Esophagus muscularis mucosa (tissue), 4 donors: ENCODE data around the gene TELO2.

Source experiments
- EP300 ChIP-seq: sonication (generic); formaldehyde crosslinking; IDR thresholded peaks from one replicate; pipeline ENCODE4 v1.6.1; 2017; ENCODE audit warnings: antibody characterized with exemption
- POLR2A ChIP-seq: fragments of 450-650 bp; IDR thresholded peaks from one replicate; pipeline ENCODE4 v1.6.1; 2017; ENCODE audit warnings: antibody characterized with exemption, moderate library complexity, mild to moderate bottlenecking, low read depth
- POLR2AphosphoS5 ChIP-seq, 2 donors: sonication (generic); formaldehyde crosslinking; IDR thresholded peaks; one replicate each; pipeline ENCODE4 v1.6.1; 2017; ENCODE audit warnings: antibody characterized with exemption in 2 of 2
- TF ChIP-seq, protein P1 (sequence below), 3 experiments: fragments of 200-600 bp in 2 of 3; fragments of 450-650 bp in 1 of 3; sonication (generic) in 2 of 3; IDR thresholded peaks; one replicate each; pipeline ENCODE4 v1.5.1; 2017 to 2019; ENCODE audit warnings: antibody characterized with exemption in 3 of 3, mild to moderate bottlenecking in 2 of 3, moderate library complexity in 1 of 3

DNA sequence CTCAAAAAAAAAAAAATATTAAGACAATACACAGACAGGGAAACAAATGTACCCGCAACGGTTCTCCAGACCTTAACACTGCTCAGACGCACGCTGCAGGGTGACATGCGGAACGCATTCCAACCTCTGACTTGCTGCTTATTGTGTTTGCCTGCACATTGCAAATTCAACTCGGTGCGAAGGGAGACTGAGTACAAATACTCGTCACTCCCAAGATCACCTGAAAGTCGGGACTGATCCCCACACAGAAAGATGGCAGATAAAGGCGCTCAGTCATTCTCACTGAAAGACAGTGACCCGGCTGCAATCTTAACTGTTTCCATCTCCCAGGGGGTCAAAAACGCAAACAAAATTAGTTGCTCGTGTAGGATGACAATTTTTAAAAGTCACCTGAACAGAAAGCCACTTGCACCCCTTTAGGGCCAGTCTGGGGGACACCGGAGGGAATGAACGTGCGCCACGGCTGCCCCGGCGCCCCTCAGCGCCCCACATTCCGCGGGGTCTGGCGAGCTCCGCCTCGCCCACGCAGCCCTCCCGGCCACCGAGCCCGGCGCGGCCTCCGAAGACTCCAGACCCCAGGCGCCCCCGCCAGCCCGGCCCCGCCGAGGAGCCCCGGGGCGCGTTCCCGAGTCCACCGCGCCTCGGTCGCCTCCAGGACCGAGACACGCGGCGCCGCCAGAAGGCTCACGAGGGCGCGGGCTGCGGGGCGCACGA is 18.9 kb upstream of the TELO2 start:
- TF ChIP-seq, protein P1, sequence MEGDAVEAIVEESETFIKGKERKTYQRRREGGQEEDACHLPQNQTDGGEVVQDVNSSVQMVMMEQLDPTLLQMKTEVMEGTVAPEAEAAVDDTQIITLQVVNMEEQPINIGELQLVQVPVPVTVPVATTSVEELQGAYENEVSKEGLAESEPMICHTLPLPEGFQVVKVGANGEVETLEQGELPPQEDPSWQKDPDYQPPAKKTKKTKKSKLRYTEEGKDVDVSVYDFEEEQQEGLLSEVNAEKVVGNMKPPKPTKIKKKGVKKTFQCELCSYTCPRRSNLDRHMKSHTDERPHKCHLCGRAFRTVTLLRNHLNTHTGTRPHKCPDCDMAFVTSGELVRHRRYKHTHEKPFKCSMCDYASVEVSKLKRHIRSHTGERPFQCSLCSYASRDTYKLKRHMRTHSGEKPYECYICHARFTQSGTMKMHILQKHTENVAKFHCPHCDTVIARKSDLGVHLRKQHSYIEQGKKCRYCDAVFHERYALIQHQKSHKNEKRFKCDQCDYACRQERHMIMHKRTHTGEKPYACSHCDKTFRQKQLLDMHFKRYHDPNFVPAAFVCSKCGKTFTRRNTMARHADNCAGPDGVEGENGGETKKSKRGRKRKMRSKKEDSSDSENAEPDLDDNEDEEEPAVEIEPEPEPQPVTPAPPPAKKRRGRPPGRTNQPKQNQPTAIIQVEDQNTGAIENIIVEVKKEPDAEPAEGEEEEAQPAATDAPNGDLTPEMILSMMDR (IDR thresholded peaks at IDR 0.05), result no peak
- TF ChIP-seq POLR2A (no peak), EP300 (no peak), POLR2AphosphoS5 (IDR thresholded peaks at IDR 0.05) (no peak)
